H1 (cell line): Measurements from ENCODE around the gene PPIC. TPM values are rescaled to one million over a fixed set of nuclear protein-coding genes. Genes with fewer than 3 reads are reported as not detected.

Source experiments
- ASH2L ChIP-seq: fragments of 200-600, 300-600 bp; sonication (generic); IDR thresholded peaks from one replicate; pipeline ENCODE4 v1.7.1; 2017; ENCODE audit warnings: low read length
- ATF2 ChIP-seq: IDR thresholded peaks from 2 replicates; pipeline ENCODE4 v1.6.1; 2012; ENCODE audit warnings: low read length, inconsistent platforms
- NRF1 ChIP-seq: IDR thresholded peaks from 2 replicates; pipeline ENCODE4 v1.6.1; 2011; ENCODE audit warnings: mild to moderate bottlenecking, low read depth, low read length, improper control_type of control experiment
- SRF ChIP-seq: IDR thresholded peaks from 2 replicates; pipeline ENCODE4 v1.6.1; 2011; ENCODE audit warnings: mild to moderate bottlenecking, low read depth, low read length, moderate library complexity
- YY1 ChIP-seq: IDR thresholded peaks from 2 replicates; pipeline ENCODE4 v1.6.1; 2011; ENCODE audit warnings: low read depth, mild to moderate bottlenecking, low read length
- polyA plus RNA-seq, 7 experiments: library from polyadenylated mRNA; depleted of rRNA in 3 of 7; stranded (reverse) in 5 of 7; unstranded in 2 of 7; fragments of >200 nt in 5 of 7; fragments of 200-250 nt in 2 of 7; gene quantifications; 1 replicate in 5 of 7; 2 replicates in 1 of 7; 4 replicates in 1 of 7; pipeline versions ENCODE4 v1.2.1 to v1.2.3, GENCODE V29; 2011 to 2013; ENCODE audit warnings: missing spikeins in 2 of 7, mixed read lengths in 2 of 7
- total RNA-seq: library from RNA; stranded (reverse); fragmentation: NEBNext Ultra II Directional; extraction: Animal tissue kit (Norgen Biotek cat#: 25700); gene quantifications from 2 replicates; pipeline ENCODE4 v1.2.1, GENCODE V29; 2021

PPIC gene
- total and polyA plus RNA-seq, 2 of the 8 experiments (the other 6 are each of a cell fraction or from before 2014, with no cell fraction given): 8.5 to 10.4 TPM

- no peak for TF ChIP-seq YY1
- no peak for TF ChIP-seq ASH2L
- no peak for TF ChIP-seq NRF1
- no peak for TF ChIP-seq ATF2
- TF ChIP-seq SRF: no peak
These were observed 52.1 kb downstream of the PPIC start (continued) for GRCh38 chr5:122984425-122984824.
